SK-N-SH treated with all-trans-retinoic acid at 6 μM for 48 hours (cell line): Measurements from ENCODE around the gene PRPF19.

Experiments used
- ATAC-seq: fragments of 200-7000 bp; cut with Tn5 transposase; 3 replicates; pipeline ENCODE4 v1.9.1; 2020; ENCODE audit warnings: mild to moderate bottlenecking, moderate library complexity
- ARNTL ChIP-seq: fragments of 450-650 bp; formaldehyde crosslinking; IDR thresholded peaks from 2 replicates; pipeline ENCODE4 v1.5.0; 2020; ENCODE audit warnings: low read depth, mild to moderate bottlenecking, moderate library complexity, borderline replicate concordance
- BACH2 ChIP-seq: fragments of 250-450 bp; sonication (Bioruptor Pico); IDR thresholded peaks from 2 replicates; pipeline ENCODE4 v1.9.0; 2021; ENCODE audit warnings: mild to moderate bottlenecking, borderline replicate concordance
- ISL1 ChIP-seq: fragments of 250-450 bp; sonication (Bioruptor Pico); IDR thresholded peaks from 2 replicates; pipeline ENCODE4 v2.1.2; 2022; ENCODE audit warnings: mild to moderate bottlenecking, moderate library complexity
- OSR1 ChIP-seq: fragments of 250-450 bp; sonication (Bioruptor Pico); IDR thresholded peaks from 2 replicates; pipeline ENCODE4 v1.8.0; 2022; ENCODE audit warnings: moderate library complexity, mild to moderate bottlenecking, inconsistent platforms
- PATZ1 ChIP-seq: fragments of 250-450 bp; sonication (Bioruptor Pico); IDR thresholded peaks from 2 replicates; pipeline ENCODE4 v1.8.0; 2020; ENCODE audit warnings: mild to moderate bottlenecking, moderate library complexity, borderline replicate concordance
- PPARA ChIP-seq: fragments of 250-450 bp; sonication (Bioruptor Pico); IDR thresholded peaks from 2 replicates; pipeline ENCODE4 v1.5.0; 2020; ENCODE audit warnings: mild to moderate bottlenecking, borderline replicate concordance
- RARB ChIP-seq: fragments of 250-450 bp; sonication (Bioruptor Pico); IDR thresholded peaks from 2 replicates; pipeline ENCODE4 v1.8.0; 2021; ENCODE audit warnings: mild to moderate bottlenecking, moderate library complexity
- SNAI2 ChIP-seq: fragments of 250-450 bp; sonication (Bioruptor Pico); IDR thresholded peaks from 2 replicates; pipeline ENCODE4 v1.5.0; 2020; ENCODE audit warnings: mild to moderate bottlenecking, moderate library complexity
- TCF4 ChIP-seq: fragments of 250-450 bp; sonication (Bioruptor Pico); IDR thresholded peaks from 2 replicates; pipeline ENCODE4 v1.8.0; 2021; ENCODE audit warnings: mild to moderate bottlenecking, moderate library complexity, borderline replicate concordance
- TOX ChIP-seq: fragments of 250-450 bp; sonication (Bioruptor Pico); IDR thresholded peaks from 2 replicates; pipeline ENCODE4 v1.8.0; 2021; ENCODE audit warnings: mild to moderate bottlenecking, moderate library complexity, borderline replicate concordance
- ZC3H10 ChIP-seq: fragments of 250-450 bp; sonication (Bioruptor Pico); IDR thresholded peaks from 2 replicates; pipeline ENCODE4 v1.5.1; 2021; ENCODE audit warnings: mild to moderate bottlenecking, moderate library complexity
- ZFP30 ChIP-seq: fragments of 450-650 bp; formaldehyde crosslinking; IDR thresholded peaks from 2 replicates; pipeline ENCODE4 v1.5.0; 2022; ENCODE audit warnings: mild to moderate bottlenecking, moderate library complexity
- ZNF70 ChIP-seq: fragments of 450-650 bp; formaldehyde crosslinking; IDR thresholded peaks from 2 replicates; pipeline ENCODE4 v1.5.0; 2020; ENCODE audit warnings: mild to moderate bottlenecking, moderate library complexity
- ZNF8 ChIP-seq: fragments of 450-650 bp; formaldehyde crosslinking; IDR thresholded peaks from 2 replicates; pipeline ENCODE4 v1.5.0; 2020; ENCODE audit warnings: mild to moderate bottlenecking, moderate library complexity
- TF ChIP-seq, protein P1 (sequence below): fragments of 250-450 bp; sonication (Bioruptor Pico); IDR thresholded peaks from 2 replicates; pipeline ENCODE4 v1.8.0; 2021; ENCODE audit warnings: low read depth, mild to moderate bottlenecking, moderate library complexity, borderline replicate concordance
- TF ChIP-seq, protein P2 (sequence below): fragments of 250-450 bp; sonication (Bioruptor Pico); IDR thresholded peaks from 2 replicates; pipeline ENCODE4 v1.5.0; 2020; ENCODE audit warnings: mild to moderate bottlenecking, moderate library complexity
- TF ChIP-seq, protein P3 (sequence below): fragments of 250-450 bp; sonication (Bioruptor Pico); IDR thresholded peaks from 2 replicates; pipeline ENCODE4 v1.5.1; 2020; ENCODE audit warnings: low read depth, mild to moderate bottlenecking, moderate library complexity
- TF ChIP-seq, protein P4 (sequence below): fragments of 250-450 bp; sonication (Bioruptor Pico); IDR thresholded peaks from 2 replicates; pipeline ENCODE4 v1.5.1; 2021; ENCODE audit warnings: mild to moderate bottlenecking, moderate library complexity

The PRPF19 gene

DNA sequence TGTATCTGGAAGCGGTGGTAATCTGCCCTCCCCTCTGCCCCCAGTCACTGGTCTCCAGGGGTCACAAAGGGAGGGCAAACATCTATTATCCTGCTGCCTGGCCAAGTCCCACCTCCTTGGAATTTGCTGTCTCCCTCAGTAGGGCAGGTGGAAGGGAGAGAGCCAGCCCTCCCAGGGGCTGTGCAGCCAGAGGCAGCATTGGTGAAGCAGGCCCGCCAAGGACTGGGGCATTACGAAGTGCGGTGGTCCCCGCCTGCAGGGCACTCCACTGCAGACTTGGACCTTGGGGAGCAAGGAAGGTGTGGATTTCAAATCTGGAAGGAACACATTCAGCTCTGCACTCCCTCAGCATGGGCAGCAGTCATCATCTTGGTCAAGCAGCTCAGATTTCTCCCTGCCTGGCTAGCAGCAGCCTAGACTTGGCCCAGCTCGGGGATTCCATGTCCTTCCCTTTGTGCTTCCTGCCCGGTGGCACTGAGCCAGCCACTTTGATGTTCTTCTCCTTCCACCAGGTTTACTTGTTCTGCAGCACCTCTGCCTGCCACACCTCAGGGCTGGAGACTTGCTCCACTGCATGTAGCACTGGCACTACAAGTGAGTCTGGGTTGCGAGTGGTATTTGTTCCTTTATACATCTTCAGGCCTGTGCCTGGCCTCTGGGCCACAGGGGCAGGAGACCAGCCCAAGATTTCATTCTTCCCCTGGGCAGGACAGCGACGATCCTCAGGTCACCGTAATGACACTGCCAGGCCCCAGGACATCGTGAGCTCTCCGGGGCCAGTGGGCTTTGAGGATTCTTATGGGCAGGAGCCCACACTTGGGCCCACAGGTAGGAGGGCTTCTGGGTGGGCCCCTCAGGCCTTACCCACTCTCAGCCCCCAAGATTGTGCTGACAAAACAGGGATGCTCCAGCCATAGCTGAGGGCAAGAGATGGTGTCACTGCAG is 31.7 kb downstream of the PRPF19 start:
- TF ChIP-seq, protein P1, sequence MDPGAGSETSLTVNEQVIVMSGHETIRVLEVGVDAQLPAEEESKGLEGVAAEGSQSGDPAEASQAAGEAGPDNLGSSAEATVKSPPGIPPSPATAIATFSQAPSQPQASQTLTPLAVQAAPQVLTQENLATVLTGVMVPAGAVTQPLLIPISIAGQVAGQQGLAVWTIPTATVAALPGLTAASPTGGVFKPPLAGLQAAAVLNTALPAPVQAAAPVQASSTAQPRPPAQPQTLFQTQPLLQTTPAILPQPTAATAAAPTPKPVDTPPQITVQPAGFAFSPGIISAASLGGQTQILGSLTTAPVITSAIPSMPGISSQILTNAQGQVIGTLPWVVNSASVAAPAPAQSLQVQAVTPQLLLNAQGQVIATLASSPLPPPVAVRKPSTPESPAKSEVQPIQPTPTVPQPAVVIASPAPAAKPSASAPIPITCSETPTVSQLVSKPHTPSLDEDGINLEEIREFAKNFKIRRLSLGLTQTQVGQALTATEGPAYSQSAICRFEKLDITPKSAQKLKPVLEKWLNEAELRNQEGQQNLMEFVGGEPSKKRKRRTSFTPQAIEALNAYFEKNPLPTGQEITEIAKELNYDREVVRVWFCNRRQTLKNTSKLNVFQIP, result no peak
- no peak for TF ChIP-seq ZNF8
- no peak for TF ChIP-seq ZC3H10 (CRISPR knock-in tag)
- TF ChIP-seq, protein P2, sequence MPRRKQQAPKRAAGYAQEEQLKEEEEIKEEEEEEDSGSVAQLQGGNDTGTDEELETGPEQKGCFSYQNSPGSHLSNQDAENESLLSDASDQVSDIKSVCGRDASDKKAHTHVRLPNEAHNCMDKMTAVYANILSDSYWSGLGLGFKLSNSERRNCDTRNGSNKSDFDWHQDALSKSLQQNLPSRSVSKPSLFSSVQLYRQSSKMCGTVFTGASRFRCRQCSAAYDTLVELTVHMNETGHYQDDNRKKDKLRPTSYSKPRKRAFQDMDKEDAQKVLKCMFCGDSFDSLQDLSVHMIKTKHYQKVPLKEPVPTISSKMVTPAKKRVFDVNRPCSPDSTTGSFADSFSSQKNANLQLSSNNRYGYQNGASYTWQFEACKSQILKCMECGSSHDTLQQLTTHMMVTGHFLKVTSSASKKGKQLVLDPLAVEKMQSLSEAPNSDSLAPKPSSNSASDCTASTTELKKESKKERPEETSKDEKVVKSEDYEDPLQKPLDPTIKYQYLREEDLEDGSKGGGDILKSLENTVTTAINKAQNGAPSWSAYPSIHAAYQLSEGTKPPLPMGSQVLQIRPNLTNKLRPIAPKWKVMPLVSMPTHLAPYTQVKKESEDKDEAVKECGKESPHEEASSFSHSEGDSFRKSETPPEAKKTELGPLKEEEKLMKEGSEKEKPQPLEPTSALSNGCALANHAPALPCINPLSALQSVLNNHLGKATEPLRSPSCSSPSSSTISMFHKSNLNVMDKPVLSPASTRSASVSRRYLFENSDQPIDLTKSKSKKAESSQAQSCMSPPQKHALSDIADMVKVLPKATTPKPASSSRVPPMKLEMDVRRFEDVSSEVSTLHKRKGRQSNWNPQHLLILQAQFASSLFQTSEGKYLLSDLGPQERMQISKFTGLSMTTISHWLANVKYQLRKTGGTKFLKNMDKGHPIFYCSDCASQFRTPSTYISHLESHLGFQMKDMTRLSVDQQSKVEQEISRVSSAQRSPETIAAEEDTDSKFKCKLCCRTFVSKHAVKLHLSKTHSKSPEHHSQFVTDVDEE, result no peak
- no peak for TF ChIP-seq ZFP30 (CRISPR knock-in tag)
- TF ChIP-seq TCF4 (CRISPR knock-in tag), result no peak
- TF ChIP-seq ZNF70 (CRISPR knock-in tag), result no peak
- TF ChIP-seq ARNTL (CRISPR knock-in tag), result no peak
- no peak for ATAC-seq

GRCh38 chr11:60873533-60873932 is 32.9 kb downstream of the PRPF19 start:
- no peak for ATAC-seq
- TF ChIP-seq RARB (CRISPR knock-in tag), result no peak
- TF ChIP-seq, protein P3, sequence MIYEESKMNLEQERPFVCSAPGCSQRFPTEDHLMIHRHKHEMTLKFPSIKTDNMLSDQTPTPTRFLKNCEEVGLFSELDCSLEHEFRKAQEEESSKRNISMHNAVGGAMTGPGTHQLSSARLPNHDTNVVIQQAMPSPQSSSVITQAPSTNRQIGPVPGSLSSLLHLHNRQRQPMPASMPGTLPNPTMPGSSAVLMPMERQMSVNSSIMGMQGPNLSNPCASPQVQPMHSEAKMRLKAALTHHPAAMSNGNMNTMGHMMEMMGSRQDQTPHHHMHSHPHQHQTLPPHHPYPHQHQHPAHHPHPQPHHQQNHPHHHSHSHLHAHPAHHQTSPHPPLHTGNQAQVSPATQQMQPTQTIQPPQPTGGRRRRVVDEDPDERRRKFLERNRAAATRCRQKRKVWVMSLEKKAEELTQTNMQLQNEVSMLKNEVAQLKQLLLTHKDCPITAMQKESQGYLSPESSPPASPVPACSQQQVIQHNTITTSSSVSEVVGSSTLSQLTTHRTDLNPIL (CRISPR knock-in tag), result no peak
- no peak for TF ChIP-seq SNAI2
- TF ChIP-seq, protein P4, sequence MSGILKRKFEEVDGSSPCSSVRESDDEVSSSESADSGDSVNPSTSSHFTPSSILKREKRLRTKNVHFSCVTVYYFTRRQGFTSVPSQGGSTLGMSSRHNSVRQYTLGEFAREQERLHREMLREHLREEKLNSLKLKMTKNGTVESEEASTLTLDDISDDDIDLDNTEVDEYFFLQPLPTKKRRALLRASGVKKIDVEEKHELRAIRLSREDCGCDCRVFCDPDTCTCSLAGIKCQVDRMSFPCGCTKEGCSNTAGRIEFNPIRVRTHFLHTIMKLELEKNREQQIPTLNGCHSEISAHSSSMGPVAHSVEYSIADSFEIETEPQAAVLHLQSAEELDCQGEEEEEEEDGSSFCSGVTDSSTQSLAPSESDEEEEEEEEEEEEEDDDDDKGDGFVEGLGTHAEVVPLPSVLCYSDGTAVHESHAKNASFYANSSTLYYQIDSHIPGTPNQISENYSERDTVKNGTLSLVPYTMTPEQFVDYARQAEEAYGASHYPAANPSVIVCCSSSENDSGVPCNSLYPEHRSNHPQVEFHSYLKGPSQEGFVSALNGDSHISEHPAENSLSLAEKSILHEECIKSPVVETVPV (CRISPR knock-in tag), result no peak

DNA sequence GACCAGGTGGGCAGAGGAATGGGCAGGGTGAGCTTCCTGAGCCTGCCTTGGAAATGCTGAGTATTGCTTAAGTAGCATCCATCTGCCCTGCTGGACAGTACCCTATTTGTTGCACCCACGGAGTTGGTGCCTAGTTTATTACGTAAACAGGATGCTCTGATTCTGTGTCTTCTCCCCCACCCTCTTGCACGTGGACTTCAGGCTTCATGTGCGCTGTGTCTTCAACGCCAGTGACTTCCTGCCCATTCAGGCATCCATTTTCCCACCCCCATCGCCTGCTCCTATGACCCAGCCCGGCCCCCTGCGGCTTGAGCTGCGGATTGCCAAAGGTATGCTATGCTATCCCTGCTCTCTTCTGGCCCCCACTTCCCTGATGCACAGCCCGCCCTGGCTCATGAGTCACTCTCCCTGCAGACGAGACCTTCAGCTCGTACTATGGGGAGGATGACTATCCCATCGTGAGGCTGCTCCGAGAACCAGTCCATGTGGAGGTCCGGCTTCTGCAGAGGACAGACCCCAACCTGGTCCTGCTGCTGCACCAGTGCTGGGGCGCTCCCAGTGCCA is 33.3 kb downstream of the PRPF19 start:
- peak; percentile 40; the same call in 2 of the 3 replicates for ATAC-seq
- TF ChIP-seq RARB (CRISPR knock-in tag) (no peak), ZFP30 (CRISPR knock-in tag) (no peak), ZC3H10 (CRISPR knock-in tag) (no peak), BACH2 (no peak), SNAI2 (no peak), TOX (CRISPR knock-in tag) (no peak), TCF4 (CRISPR knock-in tag) (no peak), ISL1 (CRISPR knock-in tag) (no peak), OSR1 (CRISPR knock-in tag) (no peak), PPARA (CRISPR knock-in tag) (no peak), ZNF70 (CRISPR knock-in tag) (no peak), ZNF8 (no peak), PATZ1 (CRISPR knock-in tag) (no peak)
- TF ChIP-seq, protein P4 (CRISPR knock-in tag), result no peak
- TF ChIP-seq, protein P3 (CRISPR knock-in tag), result no peak
- TF ChIP-seq, protein P2, result no peak
